ENCODE measurements around the gene RPL7L1.
A peak's percentile ranks its signal among the peaks of the same experiment; 100 is the strongest.

Gene RPL7L1

GRCh38 chr6:42896178-42896719 is 16.8 kb downstream of the RPL7L1 start:
- H3K27me3 ChIP-seq (ENCODE audit: low read length) = no peaks in the 10 kb centered on the region
- H3K79me2 ChIP-seq (ENCODE audit: insufficient read depth, low read length) = no peaks in the 10 kb centered on the region
- no peak overlapping the region for H2AFZ ChIP-seq (ENCODE audit: low read depth, low read length, severe bottlenecking)
- no peaks in the 10 kb centered on the region for H3K9me3 ChIP-seq (ENCODE audit: insufficient read depth, low read length)
- no peak overlapping the region for H3K27ac ChIP-seq (ENCODE audit: low read depth, low read length)
- H3F3A ChIP-seq (ENCODE audit: insufficient read depth) = peaks cover 26% of the 10 kb centered on the region
- H3K9me2 ChIP-seq (replicated peaks; ENCODE audit: insufficient read depth, low read length) = no peaks in the 10 kb centered on the region
- no peaks in the 10 kb centered on the region for H4K20me1 ChIP-seq (ENCODE audit: low read depth, low read length)
- H3K36me3 ChIP-seq (ENCODE audit: low read length) = no peaks in the 10 kb centered on the region
- H3K9ac ChIP-seq (ENCODE audit: low read length) = no peak overlapping the region
- no peak overlapping the region for H3K4me2 ChIP-seq (ENCODE audit: low read depth, low read length, poor library complexity, severe bottlenecking)
- no peak overlapping the region for H3K4me3 ChIP-seq (ENCODE audit: insufficient read depth, low read length, poor library complexity, severe bottlenecking)
- no peak for TF ChIP-seq EZH2phosphoT487 (conservative IDR thresholded peaks at IDR 0.05; ENCODE audit: low read length)
- TF ChIP-seq CTCF (IDR thresholded peaks at IDR 0.05; ENCODE audit: insufficient read depth, low read length, poor library complexity, severe bottlenecking) = no peak

- H3K4me3 ChIP-seq (ENCODE audit: insufficient read depth, low read length, poor library complexity, severe bottlenecking) = no peak overlapping the region
- no peaks in the 10 kb centered on the region for H4K20me1 ChIP-seq (ENCODE audit: low read depth, low read length)
- H3K27me3 ChIP-seq (ENCODE audit: low read length) = no peaks in the 10 kb centered on the region
- peak overlapping the region; percentile 12 for H3K4me2 ChIP-seq (ENCODE audit: low read depth, low read length, poor library complexity, severe bottlenecking)
- peak overlapping the region; percentile 20 for H2AFZ ChIP-seq (ENCODE audit: low read depth, low read length, severe bottlenecking)
- H3K36me3 ChIP-seq (ENCODE audit: low read length) = no peaks in the 10 kb centered on the region
- TF ChIP-seq CTCF (IDR thresholded peaks at IDR 0.05; ENCODE audit: insufficient read depth, low read length, poor library complexity, severe bottlenecking) (peak; percentile 76), EZH2phosphoT487 (conservative IDR thresholded peaks at IDR 0.05; ENCODE audit: low read length) (no peak)
- H3K9me3 ChIP-seq (ENCODE audit: insufficient read depth, low read length) = no peaks in the 10 kb centered on the region
- no peaks in the 10 kb centered on the region for H3K79me2 ChIP-seq (ENCODE audit: insufficient read depth, low read length)
- no peak overlapping the region for H3K9ac ChIP-seq (ENCODE audit: low read length)
- H3K9me2 ChIP-seq (replicated peaks; ENCODE audit: insufficient read depth, low read length) = no peaks in the 10 kb centered on the region
- peaks cover 9% of the 10 kb centered on the region for H3F3A ChIP-seq (ENCODE audit: insufficient read depth)
- no peak overlapping the region for H3K27ac ChIP-seq (ENCODE audit: low read depth, low read length)
These were observed 19.5 kb downstream of the RPL7L1 start for GRCh38 chr6:42898891-42899361.

- peaks cover 4% of the 10 kb centered on the region for H3F3A ChIP-seq (ENCODE audit: insufficient read depth)
- no peak overlapping the region for H3K4me2 ChIP-seq (ENCODE audit: low read depth, low read length, poor library complexity, severe bottlenecking)
These were observed 20.5 kb downstream of the RPL7L1 start for GRCh38 chr6:42899871-42900270.

More at GRCh38 chr6:42899871-42900270, 20.5 kb downstream of the RPL7L1 start:
- no peaks in the 10 kb centered on the region for H3K79me2 ChIP-seq (ENCODE audit: insufficient read depth, low read length)
- no peaks in the 10 kb centered on the region for H3K9me2 ChIP-seq (replicated peaks; ENCODE audit: insufficient read depth, low read length)
- no peak overlapping the region for H3K27ac ChIP-seq (ENCODE audit: low read depth, low read length)
- no peaks in the 10 kb centered on the region for H3K36me3 ChIP-seq (ENCODE audit: low read length)
- no peak overlapping the region for H3K9ac ChIP-seq (ENCODE audit: low read length)
- H3K4me3 ChIP-seq (ENCODE audit: insufficient read depth, low read length, poor library complexity, severe bottlenecking) = no peak overlapping the region
- H3K27me3 ChIP-seq (ENCODE audit: low read length) = no peaks in the 10 kb centered on the region
- no peaks in the 10 kb centered on the region for H3K9me3 ChIP-seq (ENCODE audit: insufficient read depth, low read length)
- H4K20me1 ChIP-seq (ENCODE audit: low read depth, low read length) = no peaks in the 10 kb centered on the region
- no peak overlapping the region for H2AFZ ChIP-seq (ENCODE audit: low read depth, low read length, severe bottlenecking)
- TF ChIP-seq EZH2phosphoT487 (conservative IDR thresholded peaks at IDR 0.05; ENCODE audit: low read length) (no peak), CTCF (IDR thresholded peaks at IDR 0.05; ENCODE audit: insufficient read depth, low read length, poor library complexity, severe bottlenecking) (no peak)
